HEK293 (cell line): ENCODE measurements around the gene FRAS1.

Experiments
- CTCF ChIP-seq: fragments of 450-650 bp; formaldehyde crosslinking; IDR thresholded peaks from 2 replicates; pipeline ENCODE4 v1.5.1; 2016; ENCODE audit warnings: missing biosample characterization, missing genetic modification characterization
- YY1 ChIP-seq: fragments of 450-650 bp; formaldehyde crosslinking; IDR thresholded peaks from 2 replicates; pipeline ENCODE4 v1.5.1; 2018; ENCODE audit warnings: missing biosample characterization, missing genetic modification characterization
- ZBTB48 ChIP-seq: fragments of 450-650 bp; formaldehyde crosslinking; IDR thresholded peaks from 2 replicates; pipeline ENCODE4 v1.5.1; 2016; ENCODE audit warnings: missing biosample characterization, missing genetic modification characterization
- ZNF112 ChIP-seq: fragments of 450-650 bp; formaldehyde crosslinking; IDR thresholded peaks from 2 replicates; pipeline ENCODE4 v1.5.0; 2017; ENCODE audit warnings: missing biosample characterization, missing genetic modification characterization
- ZNF114 ChIP-seq: fragments of 450-650 bp; formaldehyde crosslinking; IDR thresholded peaks from 2 replicates; pipeline ENCODE4 v1.5.0; 2017; ENCODE audit warnings: missing biosample characterization, missing genetic modification characterization
- ZNF274 ChIP-seq, 2 experiments: fragments of 200-500 bp in 1 of 2; fragments of 450-650 bp in 1 of 2; sonication (Bioruptor generic) in 1 of 2; formaldehyde crosslinking in 1 of 2; IDR thresholded peaks; 2 replicates each; pipeline versions ENCODE4 v1.5.1 to v1.6.1; 2014 to 2016; ENCODE audit warnings: borderline replicate concordance in 1 of 2, inconsistent platforms in 1 of 2, low read length in 1 of 2, missing biosample characterization in 1 of 2, missing genetic modification characterization in 1 of 2
- ZNF433 ChIP-seq: fragments of 450-650 bp; formaldehyde crosslinking; IDR thresholded peaks from 2 replicates; pipeline ENCODE4 v1.5.1; 2016; ENCODE audit warnings: missing biosample characterization, missing genetic modification characterization, low read depth
- ZNF596 ChIP-seq: fragments of 450-650 bp; IDR thresholded peaks from 2 replicates; pipeline ENCODE4 v1.5.0; 2018; ENCODE audit warnings: missing biosample characterization, mild to moderate bottlenecking, missing genetic modification characterization, moderate library complexity
- TF ChIP-seq, protein P1 (sequence below): fragments of 450-650 bp; formaldehyde crosslinking; optimal IDR thresholded peaks from 2 replicates; pipeline ENCODE3; 2016; ENCODE audit warnings: missing biosample characterization, mild to moderate bottlenecking, missing genetic modification characterization

- TF ChIP-seq CTCF (tag by site-specific recombination) (no peak), ZNF114 (tag by site-specific recombination) (no peak), YY1 (tag by site-specific recombination) (no peak), ZBTB48 (tag by site-specific recombination) (no peak), ZNF112 (no peak), ZNF596 (no peak), ZNF274 (IDR thresholded peaks at IDR 0.05; ENCODE audit: low read length) (no peak), ZNF274 (tag by site-specific recombination; IDR thresholded peaks at IDR 0.05; ENCODE audit: borderline replicate concordance) (no peak), ZNF433 (tag by site-specific recombination) (no peak)
- TF ChIP-seq, protein P1, sequence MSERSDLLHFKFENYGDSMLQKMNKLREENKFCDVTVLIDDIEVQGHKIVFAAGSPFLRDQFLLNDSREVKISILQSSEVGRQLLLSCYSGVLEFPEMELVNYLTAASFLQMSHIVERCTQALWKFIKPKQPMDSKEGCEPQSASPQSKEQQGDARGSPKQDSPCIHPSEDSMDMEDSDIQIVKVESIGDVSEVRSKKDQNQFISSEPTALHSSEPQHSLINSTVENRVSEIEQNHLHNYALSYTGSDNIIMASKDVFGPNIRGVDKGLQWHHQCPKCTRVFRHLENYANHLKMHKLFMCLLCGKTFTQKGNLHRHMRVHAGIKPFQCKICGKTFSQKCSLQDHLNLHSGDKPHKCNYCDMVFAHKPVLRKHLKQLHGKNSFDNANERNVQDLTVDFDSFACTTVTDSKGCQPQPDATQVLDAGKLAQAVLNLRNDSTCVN = no peak
These were observed 512.2 kb downstream of the FRAS1 start for GRCh38 chr4:78569306-78569821.
